Measurements from ENCODE around the gene GHDC. TPM values are rescaled to one million over a fixed set of nuclear protein-coding genes. Genes with fewer than 3 reads are reported as not detected.
A peak's percentile ranks its signal among the peaks of the same experiment; 100 is the strongest.

Gene GHDC
- total RNA-seq, 1 experiment from 2014 or later: 8.5 TPM

- Histone ChIP-seq H2BK120ac (ENCODE audit: low read depth, low read length, poor library complexity, severe bottlenecking) (no peak overlapping the region), H3K14ac (ENCODE audit: insufficient read depth, low read length) (no peak overlapping the region; the same call in 1 of the 2 replicates), H3K56ac (ENCODE audit: insufficient read length, low read depth, low read length) (no peak overlapping the region), H4K20me1 (ENCODE audit: control insufficient read depth, insufficient read depth, insufficient read length) (peaks cover 3% of the 10 kb centered on the region), H3K4me2 (ENCODE audit: insufficient read depth, insufficient read length, low read length) (no peak overlapping the region), H3K79me2 (ENCODE audit: insufficient read depth, low read length) (no peaks in the 10 kb centered on the region), H3K23ac (ENCODE audit: insufficient read length, low read depth, low read length) (no peak overlapping the region), H4K5ac (ENCODE audit: insufficient read length, low read depth, low read length) (no peak overlapping the region), H2BK12ac (ENCODE audit: insufficient read length, low read depth, low read length) (no peak overlapping the region), H3K18ac (ENCODE audit: insufficient read length, low read depth, low read length) (no peak overlapping the region), H3T11ph (ENCODE audit: low read length) (no peak overlapping the region), H3K27me3 (ENCODE audit: insufficient read depth, low read length) (no peaks in the 10 kb centered on the region), H2BK20ac (ENCODE audit: low read depth, low read length, poor library complexity, severe bottlenecking) (no peak overlapping the region), H3K9ac (ENCODE audit: extremely low read depth, insufficient read length, low read length) (no peak overlapping the region), H2BK5ac (ENCODE audit: insufficient read length, low read length) (no peak overlapping the region), H4K8ac (replicated peaks; ENCODE audit: insufficient read length, low read depth, low read length) (no peak overlapping the region), H3K27ac (ENCODE audit: insufficient read length, low read depth, low read length) (no peak overlapping the region), H2BK15ac (ENCODE audit: low read depth, low read length) (no peak overlapping the region), H3K9me3 (ENCODE audit: control insufficient read depth, low read depth, low read length) (no peaks in the 10 kb centered on the region), H4K91ac (ENCODE audit: insufficient read length, low read depth, low read length) (no peak overlapping the region), H2AFZ (ENCODE audit: low read length) (no peak overlapping the region), H2AK5ac (ENCODE audit: insufficient read length, low read length) (no peak overlapping the region), H3K4ac (ENCODE audit: low read depth, low read length) (no peak overlapping the region), H3K23me2 (ENCODE audit: insufficient read length, low read depth, low read length, poor library complexity, severe bottlenecking) (no peaks in the 10 kb centered on the region), H3K79me1 (ENCODE audit: insufficient read depth, low read depth, low read length, poor library complexity, severe bottlenecking) (no peaks in the 10 kb centered on the region), H3K4me1 (ENCODE audit: insufficient read depth, low read length) (no peaks in the 10 kb centered on the region)
- Mint-ChIP-seq H3K9me3 (no peaks in the 10 kb centered on the region), H3K27ac (no peak overlapping the region), H3K36me3 (ENCODE audit: insufficient read depth in 1 of 3, low read depth in 3 of 3) (no peaks in the 10 kb centered on the region; a peak in 1 of 7 replicates), H3K4me1 (no peaks in the 10 kb centered on the region; a peak in 1 of 4 replicates), H3K4me3 (no peak overlapping the region), H3K27me3 (ENCODE audit: low read depth) (peaks cover 8% of the 10 kb centered on the region)
- DNase-seq: peak; percentile 78
- no CpG with 5 or more reads among the region's 11 CpGs for WGBS (ENCODE audit: extremely low coverage, insufficient read length, low lambda C conversion rate)
- 0 out of 3 replicates have a peak, but pooled peaks have one; percentile 20 for TF ChIP-seq CTCF (conservative IDR thresholded peaks at IDR 0.05)
These were observed 22.5 kb downstream of the GHDC start for GRCh38 chr17:42171831-42172230.
